Activated CD4-positive, alpha-beta T cell treated with anti-CD3 and anti-CD28 coated beads, Interleukin-2, amount 10 ng/mL, durations not matched to agents 7 days and 5 days (primary cell): ENCODE data around the gene SLC12A1. TPM values are rescaled to one million over a fixed set of nuclear protein-coding genes. Genes with fewer than 3 reads are reported as not detected.

Experiments
- CTCF ChIA-PET: fragments of 350-600 bp; sonication (Branson Sonifier 250); formaldehyde crosslinking; loops from one replicate; lab custom pipeline; 2021; ENCODE audit warnings: antibody characterized with exemption; lab: Charles Lee
- POLR2A ChIA-PET: fragments of 350-600 bp; sonication (Branson Sonifier 250); formaldehyde crosslinking; loops from one replicate; lab custom pipeline; 2021; ENCODE audit warnings: antibody characterized with exemption; lab: Charles Lee
- DNase-seq: peaks from one replicate; pipeline ENCODE4 v3.0.0-alpha.2; 2020
- H3K27ac Mint-ChIP-seq: one replicate; pipeline ENCODE4 v1.8.0; 2021; ENCODE audit warnings: mild to moderate bottlenecking, moderate library complexity, mixed read lengths
- H3K27me3 Mint-ChIP-seq: one replicate; pipeline ENCODE4 v1.8.0; 2021; ENCODE audit warnings: mixed read lengths
- H3K36me3 Mint-ChIP-seq: one replicate; pipeline ENCODE4 v1.8.0; 2021; ENCODE audit warnings: low read depth, mixed read lengths
- H3K4me1 Mint-ChIP-seq: one replicate; pipeline ENCODE4 v1.8.0; 2021; ENCODE audit warnings: mixed read lengths
- H3K4me3 Mint-ChIP-seq: one replicate; pipeline ENCODE4 v1.8.0; 2021; ENCODE audit warnings: mild to moderate bottlenecking, moderate library complexity, mixed read lengths
- H3K9me3 Mint-ChIP-seq: one replicate; pipeline ENCODE4 v1.8.0; 2021; ENCODE audit warnings: mixed read lengths
- total RNA-seq, 2 experiments: library from RNA; stranded (reverse); gene quantifications; one replicate each; pipeline ENCODE4 v1.2.3, GENCODE V29; 2021

Gene SLC12A1
- total RNA-seq, 2 experiments from 2014 or later = not detected

- H3K4me3 Mint-ChIP-seq = no peak overlapping the region
- no peaks in the 10 kb centered on the region for H3K27me3 Mint-ChIP-seq
- H3K9me3 Mint-ChIP-seq = no peaks in the 10 kb centered on the region
- ChIA-PET CTCF (interaction anchor here (0.6 kb wide), 4 partner anchors 9 to 636 kb away, joined by 3 to 4 read pairs (median 3); no protein-coding TSS in a partner anchor), POLR2A (no interaction called here)
- no peak overlapping the region for H3K27ac Mint-ChIP-seq
- H3K36me3 Mint-ChIP-seq = peaks cover 34% of the 10 kb centered on the region
- no peaks in the 10 kb centered on the region for H3K4me1 Mint-ChIP-seq
- no peak for DNase-seq
These were observed 139.4 kb downstream of the SLC12A1 start for GRCh38 chr15:48345516-48345915.

- Mint-ChIP-seq H3K4me3 (no peak overlapping the region), H3K9me3 (no peaks in the 10 kb centered on the region), H3K36me3 (no peaks in the 10 kb centered on the region), H3K27me3 (peaks cover 7% of the 10 kb centered on the region), H3K27ac (no peak overlapping the region), H3K4me1 (peaks cover 2% of the 10 kb centered on the region)
- DNase-seq = peak; percentile 68
- ChIA-PET CTCF (interaction anchor here (0.6 to 1.6 kb wide), 3 partner anchors 9 to 438 kb away, joined by 3 to 4 read pairs (median 3); no protein-coding TSS in a partner anchor), POLR2A (no interaction called here)
These were observed 146.5 kb downstream of the SLC12A1 start for GRCh38 chr15:48352474-48353072.

Other genes starting within 250 kb of the SLC12A1 start
- not detected for gene SLC24A5, start 85.3 kb upstream of the SLC12A1 start, total RNA-seq
- gene MYEF2, start 28.0 kb upstream of the SLC12A1 start, total RNA-seq = 10 to 100 TPM; 23.3 to 25.2 TPM
- not detected for gene CTXN2, start 14.6 kb upstream of the SLC12A1 start, total RNA-seq
- gene DUT, start 125.1 kb downstream of the SLC12A1 start, total RNA-seq = 100 to 1,000 TPM; 291 to 308 TPM